NCI-H446 treated with DMSO at 0.1 percent for 48 hours (cell line): Measurements from ENCODE around the gene KIFC3.
"Not testable (repeated sequence)": the region's sequence is repeated elsewhere in the genome, so short reads cannot be mapped to it uniquely, and the experiment has no call there.

Source experiments
- DNase-seq: peaks from one replicate; lab custom pipeline; 2025; lab: John Stamatoyannopoulos, UW

Gene KIFC3

DNA sequence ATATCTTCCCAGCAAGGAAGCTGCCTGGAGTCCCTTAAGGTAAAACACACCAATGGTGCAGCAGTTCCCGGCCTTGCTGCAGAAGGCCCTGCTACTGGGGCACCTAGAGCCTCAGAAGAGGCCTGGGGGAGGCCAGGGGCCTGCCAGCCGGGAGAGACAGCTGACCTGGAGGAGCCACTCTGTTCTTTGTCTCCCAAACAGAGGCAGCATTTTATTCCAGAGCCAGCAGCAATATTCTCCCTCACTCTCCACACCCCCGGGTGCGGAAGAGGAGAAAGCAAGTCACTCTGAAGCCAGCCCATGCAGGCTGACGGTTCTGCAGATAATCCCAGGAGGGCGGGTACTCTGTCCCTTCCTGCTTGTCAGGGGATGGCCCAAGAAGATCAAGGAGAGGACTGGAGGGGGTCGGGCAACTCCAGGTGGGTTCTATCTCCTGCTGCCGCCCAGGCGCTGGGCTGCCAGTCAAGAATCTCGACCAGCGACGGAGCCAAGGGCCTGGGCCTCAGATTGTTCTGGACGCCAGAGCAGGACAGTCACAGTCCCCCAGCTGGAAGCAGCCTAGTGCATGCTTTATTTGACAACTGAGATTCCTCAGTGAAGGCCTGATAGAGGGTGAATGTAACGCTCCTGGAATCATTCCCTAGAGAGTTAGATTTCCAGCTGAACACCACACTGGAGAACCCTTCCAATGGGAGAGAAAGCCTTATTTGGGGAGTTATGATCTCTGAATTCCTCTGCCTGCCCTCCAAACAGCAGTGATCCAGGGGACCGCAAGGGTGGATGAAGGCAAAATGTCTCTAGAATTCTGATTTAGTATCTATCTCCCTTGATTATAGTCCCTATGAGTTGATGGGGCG lies 1.1 kb upstream of the KIFC3 start:
- no peak for DNase-seq

DNA sequence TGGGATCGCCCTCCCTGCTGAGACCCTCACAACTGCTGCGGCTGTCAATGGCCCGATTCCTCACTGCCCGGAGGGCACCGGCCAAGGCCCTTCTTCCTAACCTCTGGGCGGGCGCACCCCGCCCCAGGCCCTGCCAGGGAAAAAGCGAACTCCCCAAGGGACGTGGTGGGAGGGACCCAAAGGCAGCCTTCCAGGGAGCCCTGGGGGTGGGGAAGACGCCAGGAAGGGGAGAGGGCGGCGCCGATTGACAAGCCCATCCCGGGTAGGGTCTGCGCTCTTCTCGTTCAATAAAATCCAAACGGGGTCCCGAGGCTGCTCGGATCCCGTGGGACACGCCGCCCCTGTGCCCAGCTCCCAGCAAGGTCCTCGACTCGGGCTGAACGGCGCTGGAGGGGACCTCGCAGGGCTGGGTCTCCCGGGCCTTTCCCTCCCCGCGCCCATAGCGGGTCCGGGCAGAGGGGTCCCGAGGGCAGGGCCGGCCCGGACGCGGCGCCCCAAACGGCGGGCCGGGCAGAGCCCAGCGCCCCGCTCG lies 416 bp downstream of the KIFC3 start:
- no peak for DNase-seq

GRCh38 chr16:57801098-57801808 lies 1.0 kb downstream of the KIFC3 start:
- no peak for DNase-seq

DNA sequence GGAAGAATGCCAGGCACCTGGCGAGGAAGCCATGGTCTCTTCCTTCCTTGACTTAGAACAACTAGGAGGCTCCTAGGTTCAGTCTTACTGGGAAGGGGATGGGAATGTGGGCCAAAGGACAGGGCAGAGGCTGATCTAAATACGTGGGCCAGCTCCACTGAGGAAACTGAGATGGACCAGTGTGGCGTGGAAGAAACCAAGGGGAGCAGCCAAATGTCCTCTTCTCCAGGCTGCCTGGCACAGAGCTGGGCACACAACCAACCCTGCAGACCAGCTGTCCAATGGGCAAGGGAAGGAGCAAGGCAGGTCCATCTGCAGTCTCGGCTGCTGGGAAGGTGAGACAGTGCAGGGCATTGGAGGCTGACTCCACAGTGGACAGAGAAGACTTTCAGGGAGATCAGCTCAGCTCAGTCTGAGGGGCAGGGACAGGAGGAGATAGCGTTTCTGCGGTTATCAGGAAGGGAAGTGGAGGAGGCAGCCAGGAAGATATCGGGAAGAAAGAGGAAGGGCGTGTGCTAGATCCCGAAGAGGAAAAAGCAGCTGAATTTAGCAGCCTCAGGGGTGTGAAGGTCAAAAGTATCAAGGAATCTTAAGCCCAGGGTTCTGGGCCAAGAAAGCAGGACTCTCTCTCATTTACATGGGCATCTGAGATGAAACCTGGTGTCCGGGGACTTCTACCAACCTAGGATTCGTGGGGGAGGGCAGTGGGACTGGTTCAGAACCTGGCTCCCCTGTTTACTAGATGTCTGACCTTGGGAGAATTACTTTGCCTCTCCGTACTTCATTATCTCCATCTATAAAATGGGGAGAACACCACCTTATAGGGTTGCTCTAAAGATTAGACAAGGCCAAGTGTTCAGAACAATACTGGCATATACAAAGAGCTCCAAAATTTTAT lies 1.8 kb downstream of the KIFC3 start:
- DNase-seq: no peak

GRCh38 chr16:57799600-57800199 lies 2.6 kb downstream of the KIFC3 start:
- DNase-seq: no peak

DNA sequence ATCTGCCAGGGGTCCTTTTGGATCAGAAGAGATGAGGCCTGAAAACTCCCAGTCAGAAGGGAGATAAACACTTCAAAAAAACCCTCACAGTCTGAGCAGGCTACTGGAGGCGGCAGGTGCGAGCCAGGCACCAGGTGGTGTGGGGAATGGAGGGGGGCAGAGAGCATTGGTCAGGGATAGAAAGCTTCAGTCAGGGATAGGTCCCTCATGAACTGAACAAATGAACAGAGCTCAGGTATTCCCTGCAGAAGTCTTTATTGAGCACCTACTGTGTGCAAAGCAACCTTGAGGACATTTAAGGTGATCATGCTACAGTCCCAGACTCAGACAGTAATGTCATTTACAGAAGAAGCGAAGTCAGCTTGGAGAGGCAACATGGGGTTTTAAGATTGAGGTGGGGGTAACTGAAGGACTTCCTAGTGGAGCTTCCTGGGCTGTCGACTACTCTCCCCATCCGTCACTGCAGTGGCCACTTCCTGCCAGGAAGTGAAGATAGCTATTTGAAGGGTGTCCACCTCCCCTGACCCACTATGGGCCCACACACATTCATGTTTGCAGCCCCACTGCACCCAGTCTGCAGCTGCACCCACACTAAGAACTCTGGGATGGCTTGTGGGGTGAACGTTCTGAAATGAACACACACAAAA lies 3.2 kb downstream of the KIFC3 start:
- DNase-seq: no peak

GRCh38 chr16:57798267-57798810 lies 4.0 kb downstream of the KIFC3 start:
- no peak for DNase-seq

DNA sequence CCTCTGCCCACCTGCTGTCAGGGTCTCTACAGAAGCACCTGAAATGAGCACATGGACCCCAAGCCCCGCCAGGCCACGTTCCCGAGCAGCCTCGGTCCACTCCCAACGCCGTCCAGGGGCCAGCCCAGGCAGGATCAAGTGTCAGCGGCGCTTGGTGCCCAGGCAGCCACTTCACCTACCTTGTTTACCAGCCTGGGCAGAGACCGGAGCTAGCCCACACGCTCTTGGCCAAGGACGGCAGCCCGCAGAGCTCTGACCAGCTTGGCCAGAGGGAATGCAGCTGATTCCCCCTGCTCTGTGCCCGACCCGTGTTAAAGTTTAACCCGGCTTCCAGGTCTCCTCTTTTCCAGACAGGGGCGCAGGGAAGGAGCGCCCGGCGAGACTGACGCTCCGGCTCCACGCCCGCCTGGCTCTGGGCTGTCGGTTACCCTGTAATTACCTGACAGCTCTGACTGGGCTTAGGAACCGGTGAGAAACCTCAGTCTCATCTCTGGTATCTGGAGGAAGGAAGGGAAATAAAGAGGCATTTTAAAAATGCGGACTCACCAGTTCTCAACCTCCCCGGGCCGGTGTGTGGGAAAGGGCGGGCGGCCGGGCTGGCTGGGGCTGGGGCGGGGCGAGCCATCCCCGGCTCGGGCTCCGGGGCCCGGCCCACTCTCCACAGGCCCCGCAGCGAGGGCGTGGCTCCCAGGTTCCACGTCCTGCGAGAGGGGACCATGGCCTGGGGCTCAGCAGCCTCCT lies 4.6 kb downstream of the KIFC3 start:
- DNase-seq: no peak

GRCh38 chr16:57797216-57797525 lies 5.1 kb downstream of the KIFC3 start:
- DNase-seq: no peak

DNA sequence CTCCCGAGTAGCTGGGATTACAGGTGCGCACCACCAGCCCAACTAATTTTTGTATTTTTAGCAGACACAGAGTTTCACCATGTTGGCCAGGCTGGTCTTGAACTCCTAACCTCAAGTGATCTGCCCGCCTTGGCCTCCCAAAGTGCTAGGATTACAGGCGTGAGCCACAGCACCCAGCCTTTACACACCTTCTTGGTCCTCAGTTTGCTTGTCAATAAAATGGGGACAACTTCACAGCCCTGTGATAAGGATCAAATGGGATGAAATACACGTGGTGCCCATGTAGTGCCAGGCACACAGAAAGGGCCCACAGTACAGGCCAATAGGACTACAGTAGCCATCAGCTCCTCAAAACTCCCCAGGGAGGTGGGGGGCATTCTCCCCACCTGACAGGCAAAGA lies 6.3 kb downstream of the KIFC3 start:
- DNase-seq: not testable (repeated sequence)

DNA sequence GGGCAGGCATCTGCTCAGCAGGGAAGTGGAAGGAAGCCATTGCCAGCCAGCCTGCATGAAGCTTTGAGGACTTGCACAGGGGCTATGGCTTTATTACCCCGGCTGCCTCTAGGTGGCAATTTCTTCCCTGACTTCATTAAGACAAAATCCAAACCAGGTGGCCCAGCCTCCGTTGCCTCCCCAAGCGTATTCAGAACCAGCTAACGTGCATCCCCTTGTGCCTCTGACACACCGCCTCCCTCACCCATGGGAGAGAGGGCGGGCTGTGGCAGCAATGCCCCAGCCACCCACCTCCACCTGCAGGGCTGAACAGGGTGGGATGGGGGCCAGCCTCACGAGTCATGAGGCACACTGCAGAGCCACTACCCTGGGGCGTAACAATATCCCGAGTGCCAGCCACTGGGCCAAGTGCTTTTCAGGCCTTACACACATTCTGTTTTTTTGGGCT lies 6.8 kb downstream of the KIFC3 start:
- peak; percentile 28 for DNase-seq

- no peak for DNase-seq
Observed at GRCh38 chr16:57794849-57795430, 7.4 kb downstream of the KIFC3 start.

DNA sequence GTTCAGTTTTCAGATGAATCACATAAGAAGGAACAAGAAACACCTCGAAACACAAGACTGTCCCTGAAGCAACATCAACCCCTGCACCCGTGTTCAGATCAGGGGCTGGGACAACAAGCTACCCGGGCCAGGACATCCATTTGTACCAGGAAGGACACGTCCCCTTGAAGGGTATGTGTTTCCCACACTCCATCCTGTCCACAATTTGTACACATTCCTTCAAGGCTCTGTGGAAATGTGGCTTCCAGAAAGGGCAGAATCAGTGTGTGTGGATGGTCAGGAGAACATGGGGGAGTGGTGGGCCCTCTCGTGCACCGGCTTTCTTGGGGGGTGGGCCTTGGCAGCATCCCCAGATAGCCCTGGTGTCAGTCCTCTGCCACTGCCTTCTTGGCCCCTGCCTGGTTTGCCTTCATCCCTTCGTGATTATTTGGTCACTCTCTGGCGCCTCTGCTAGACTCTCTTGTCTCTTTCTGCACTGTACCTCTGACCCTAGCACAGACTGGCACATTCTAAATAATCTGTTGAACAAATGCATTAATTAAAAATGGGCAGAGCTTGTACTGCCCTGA lies 10.3 kb downstream of the KIFC3 start:
- no peak for DNase-seq

GRCh38 chr16:57791195-57791892 lies 10.9 kb downstream of the KIFC3 start:
- no peak for DNase-seq

DNA sequence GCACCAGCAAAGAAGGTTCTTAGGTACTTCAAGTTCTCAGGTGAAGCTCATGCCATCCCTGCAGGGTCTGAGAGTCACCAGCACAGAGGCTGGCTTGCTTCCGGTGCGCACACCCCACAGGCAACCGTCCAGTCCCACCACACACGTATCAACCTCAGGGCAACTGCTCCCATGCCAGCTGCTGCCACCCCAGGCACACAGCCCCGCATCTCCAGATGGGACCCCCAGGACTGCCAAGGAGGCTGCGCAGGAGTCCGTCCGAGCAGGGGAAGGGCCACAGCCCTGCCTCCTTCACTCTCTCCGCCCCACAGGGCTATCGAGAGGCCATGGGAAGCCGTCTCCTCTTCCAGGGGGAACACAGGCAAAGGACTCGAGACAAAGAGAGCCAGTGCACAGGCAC lies 13.3 kb downstream of the KIFC3 start:
- no peak for DNase-seq

- no peak for DNase-seq
Observed at GRCh38 chr16:57788252-57788841, 13.9 kb downstream of the KIFC3 start.

- no peak for DNase-seq
Observed at GRCh38 chr16:57787519-57787905, 14.8 kb downstream of the KIFC3 start.
